H7 (cell line): ENCODE data around the gene THBS2. TPM values are rescaled to one million over a fixed set of nuclear protein-coding genes. Genes with fewer than 3 reads are reported as not detected.
A peak's percentile ranks its signal among the peaks of the same experiment; 100 is the strongest.
"Not testable (repeated sequence)": the region's sequence is repeated elsewhere in the genome, so short reads cannot be mapped to it uniquely, and the experiment has no call there.

Source experiments
- DNase-seq: peaks from one replicate; pipeline ENCODE4 v3.0.0; 2012
- H3K27me3 ChIP-seq: 2 replicates; pipeline ENCODE4 v1.6.0; 2011; ENCODE audit warnings: mild to moderate bottlenecking, low read length; ENCODE audit not compliant: control insufficient read depth, insufficient read depth
- H3K36me3 ChIP-seq: replicated peaks from 2 replicates; pipeline ENCODE4 v1.5.1; 2011; ENCODE audit warnings: low read length; ENCODE audit not compliant: control insufficient read depth, insufficient read depth
- H3K4me3 ChIP-seq: 2 replicates; pipeline ENCODE4 v1.5.1; 2011; ENCODE audit warnings: low read depth, mild to moderate bottlenecking, control low read depth, low read length, moderate library complexity; ENCODE audit not compliant: insufficient read depth
- total RNA-seq: library from RNA; depleted of rRNA; stranded (reverse); fragments of >200 nt; shearing (Covaris generic); gene quantifications from 2 replicates; pipeline ENCODE4 v1.2.3, GENCODE V29; 2014

Gene THBS2
- total RNA-seq, 1 experiment from 2014 or later, result 13.3 TPM

GRCh38 chr6:169266261-169266660, 12.6 kb upstream of the THBS2 start:
- Histone ChIP-seq H3K4me3 (no peak overlapping the region), H3K36me3 (no peaks in the 10 kb centered on the region)
- DNase-seq, result no peak

GRCh38 chr6:169265486-169266131, 12.0 kb upstream of the THBS2 start:
- H3K4me3 ChIP-seq, result no peak overlapping the region
- no peaks in the 10 kb centered on the region for H3K36me3 ChIP-seq
- H3K27me3 ChIP-seq, result no peaks in the 10 kb centered on the region
- no peak for DNase-seq

More at GRCh38 chr6:169266261-169266660, 12.6 kb upstream of the THBS2 start:
- no peaks in the 10 kb centered on the region for H3K27me3 ChIP-seq

- H3K27me3 ChIP-seq, result no peaks in the 10 kb centered on the region
- H3K4me3 ChIP-seq, result no peak overlapping the region
- DNase-seq, result no peak
- no peaks in the 10 kb centered on the region for H3K36me3 ChIP-seq
Measured at GRCh38 chr6:169263836-169264608, 10.4 kb upstream of the THBS2 start.

GRCh38 chr6:169263374-169263773, 9.7 kb upstream of the THBS2 start:
- Histone ChIP-seq H3K4me3 (no peak overlapping the region), H3K36me3 (no peaks in the 10 kb centered on the region), H3K27me3 (no peaks in the 10 kb centered on the region)
- no peak for DNase-seq

GRCh38 chr6:169262602-169263001, 9.0 kb upstream of the THBS2 start:
- not testable (repeated sequence) for DNase-seq, H3K27me3 ChIP-seq, H3K36me3 ChIP-seq, H3K4me3 ChIP-seq

- no peak for DNase-seq
- Histone ChIP-seq H3K36me3 (no peaks in the 10 kb centered on the region), H3K27me3 (peaks cover 8% of the 10 kb centered on the region), H3K4me3 (no peak overlapping the region)
Measured at GRCh38 chr6:169256518-169256917, 2.9 kb upstream of the THBS2 start.

- Histone ChIP-seq H3K27me3 (peaks cover 8% of the 10 kb centered on the region), H3K4me3 (no peak overlapping the region), H3K36me3 (no peaks in the 10 kb centered on the region)
- DNase-seq, result no peak
Measured at GRCh38 chr6:169256061-169256460, 2.4 kb upstream of the THBS2 start.

GRCh38 chr6:169255643-169256042, 2.0 kb upstream of the THBS2 start:
- no peak for DNase-seq

GRCh38 chr6:169254456-169255316, 1.0 kb upstream of the THBS2 start:
- H3K4me3 ChIP-seq, result no peak overlapping the region
- peaks cover 8% of the 10 kb centered on the region for H3K27me3 ChIP-seq
- DNase-seq, result peak; percentile 64
- H3K36me3 ChIP-seq, result no peaks in the 10 kb centered on the region

More at GRCh38 chr6:169255643-169256042, 2.0 kb upstream of the THBS2 start:
- no peak overlapping the region for H3K4me3 ChIP-seq
- no peaks in the 10 kb centered on the region for H3K36me3 ChIP-seq
- H3K27me3 ChIP-seq, result peaks cover 8% of the 10 kb centered on the region

GRCh38 chr6:169252505-169253189, 999 bp downstream of the THBS2 start:
- Histone ChIP-seq H3K36me3 (peaks cover 4% of the 10 kb centered on the region), H3K4me3 (no peak overlapping the region), H3K27me3 (peaks cover 8% of the 10 kb centered on the region)
- DNase-seq, result peak; percentile 79

- H3K4me3 ChIP-seq, result no peak overlapping the region
- peaks cover 4% of the 10 kb centered on the region for H3K36me3 ChIP-seq
- H3K27me3 ChIP-seq, result peaks cover 8% of the 10 kb centered on the region
- DNase-seq, result peak; percentile 54
Measured at GRCh38 chr6:169251822-169252504, 1.7 kb downstream of the THBS2 start.

- peak; percentile 61 for DNase-seq
- H3K36me3 ChIP-seq, result peaks cover 4% of the 10 kb centered on the region
- peaks cover 8% of the 10 kb centered on the region for H3K27me3 ChIP-seq
- H3K4me3 ChIP-seq, result no peak overlapping the region
Measured at GRCh38 chr6:169251371-169251802, 2.3 kb downstream of the THBS2 start.

- peak; percentile 79 for DNase-seq
- Histone ChIP-seq H3K27me3 (peaks cover 8% of the 10 kb centered on the region), H3K36me3 (peaks cover 4% of the 10 kb centered on the region), H3K4me3 (no peak overlapping the region)
Measured at GRCh38 chr6:169250660-169251059, 3.0 kb downstream of the THBS2 start.

- Histone ChIP-seq H3K36me3 (peaks cover 4% of the 10 kb centered on the region), H3K4me3 (no peak overlapping the region), H3K27me3 (peaks cover 6% of the 10 kb centered on the region)
- DNase-seq, result no peak
Measured at GRCh38 chr6:169249057-169249456, 4.6 kb downstream of the THBS2 start.
